ENCODE results near the gene DBX1.
"Not testable (repeated sequence)": the region's sequence is repeated elsewhere in the genome, so short reads cannot be mapped to it uniquely, and the experiment has no call there.

The DBX1 gene

GRCh38 chr11:20161230-20161918 lies 1.1 kb upstream of the DBX1 start:
- no peak for DNase-seq

GRCh38 chr11:20159466-20160381 lies 551 bp downstream of the DBX1 start:
- DNase-seq, result no peak

- DNase-seq, result no peak
These were observed 1.5 kb downstream of the DBX1 start for GRCh38 chr11:20158597-20159257.

- DNase-seq, result no peak
These were observed 2.5 kb downstream of the DBX1 start for GRCh38 chr11:20157728-20158127.

GRCh38 chr11:20156876-20157613 lies 3.2 kb downstream of the DBX1 start:
- DNase-seq, result peak in 1 of 2 experiments; percentile 28

DNA sequence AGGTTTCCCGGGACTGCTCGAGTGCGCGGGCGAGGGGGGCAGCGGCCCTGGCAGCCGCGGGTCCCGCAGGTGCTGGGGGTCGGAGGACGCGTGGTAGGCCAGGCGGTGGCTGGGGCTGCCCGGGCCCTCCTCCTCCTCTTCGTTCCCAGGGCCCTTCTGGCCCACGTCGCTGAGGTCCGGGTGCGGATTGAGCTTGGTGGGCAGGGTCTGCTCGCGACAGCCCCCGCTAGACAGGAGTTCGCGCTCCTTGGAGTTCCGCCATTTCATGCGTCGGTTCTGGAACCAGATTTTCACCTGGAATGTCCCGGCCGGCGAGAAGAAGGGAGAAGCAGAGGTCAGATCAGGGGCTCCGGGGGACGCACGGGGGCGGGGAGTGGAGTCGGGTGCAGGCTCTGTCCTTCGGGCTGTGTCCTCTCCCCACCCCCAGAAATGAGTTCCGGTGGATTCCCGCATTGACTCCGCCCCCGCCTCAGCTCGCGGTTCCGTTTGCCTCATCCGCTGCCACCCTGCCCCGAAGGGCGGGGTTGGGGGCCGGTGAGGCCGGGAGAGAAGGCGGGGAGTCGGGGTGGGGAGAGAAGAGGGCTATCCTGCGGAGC lies 3.9 kb downstream of the DBX1 start:
- peak; percentile 47 to 54 for DNase-seq

DNA sequence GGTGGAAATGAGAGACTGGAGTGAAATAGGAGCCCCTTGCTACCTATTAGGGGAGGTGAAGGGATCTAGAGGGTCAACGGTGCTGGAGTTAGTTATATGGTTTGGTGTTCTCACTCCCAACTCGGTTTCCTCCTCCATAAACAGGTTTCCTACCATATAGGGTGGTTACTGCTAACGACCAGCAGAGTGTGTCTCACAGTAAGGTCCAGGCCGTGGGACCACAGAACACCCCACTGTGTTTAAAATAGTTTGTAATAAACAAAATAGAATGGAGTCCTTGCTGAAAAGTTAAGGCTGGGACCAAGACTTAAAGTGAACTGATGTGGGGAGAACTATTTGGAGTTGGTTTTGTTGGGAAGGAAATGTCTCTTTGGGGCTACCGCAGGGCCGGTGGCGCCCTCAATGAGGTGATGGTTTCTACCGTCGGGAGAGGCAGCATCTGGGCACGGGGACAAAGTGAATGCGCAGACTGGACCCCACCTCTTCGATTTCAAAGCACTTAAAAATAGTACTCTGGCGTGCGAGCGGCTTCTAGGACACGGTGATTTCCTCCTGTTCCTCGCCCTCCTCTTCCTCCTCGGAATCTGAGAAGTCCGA lies 4.5 kb downstream of the DBX1 start:
- no peak for DNase-seq

DNA sequence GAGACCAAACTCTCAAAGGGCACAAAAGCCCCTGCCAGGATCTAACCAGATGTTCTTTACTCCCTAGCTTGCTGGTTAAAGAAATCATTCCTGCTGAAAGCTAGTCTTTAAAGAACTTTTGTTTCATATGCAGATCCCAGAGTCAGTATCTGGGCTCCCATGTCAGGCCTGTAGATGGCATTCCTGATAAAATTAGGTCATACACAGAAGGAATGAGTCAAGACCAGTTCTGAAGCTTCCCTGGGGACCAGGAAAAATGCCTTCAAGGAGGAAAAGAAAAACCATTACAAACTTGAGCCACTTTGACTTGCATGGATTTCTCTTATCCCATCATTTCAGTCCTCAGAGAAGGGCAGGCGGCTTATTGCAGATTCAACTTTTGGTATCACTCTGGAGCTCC lies 5.9 kb downstream of the DBX1 start:
- no peak for DNase-seq

GRCh38 chr11:20138707-20139106 lies 21.6 kb downstream of the DBX1 start:
- no peak for DNase-seq

- DNase-seq, result no peak
These were observed 22.6 kb downstream of the DBX1 start for GRCh38 chr11:20137637-20138036.

- DNase-seq, result no peak
These were observed 25.1 kb downstream of the DBX1 start for GRCh38 chr11:20134991-20135736.

- DNase-seq, result no peak
These were observed 27.6 kb downstream of the DBX1 start for GRCh38 chr11:20132667-20133039.

DNA sequence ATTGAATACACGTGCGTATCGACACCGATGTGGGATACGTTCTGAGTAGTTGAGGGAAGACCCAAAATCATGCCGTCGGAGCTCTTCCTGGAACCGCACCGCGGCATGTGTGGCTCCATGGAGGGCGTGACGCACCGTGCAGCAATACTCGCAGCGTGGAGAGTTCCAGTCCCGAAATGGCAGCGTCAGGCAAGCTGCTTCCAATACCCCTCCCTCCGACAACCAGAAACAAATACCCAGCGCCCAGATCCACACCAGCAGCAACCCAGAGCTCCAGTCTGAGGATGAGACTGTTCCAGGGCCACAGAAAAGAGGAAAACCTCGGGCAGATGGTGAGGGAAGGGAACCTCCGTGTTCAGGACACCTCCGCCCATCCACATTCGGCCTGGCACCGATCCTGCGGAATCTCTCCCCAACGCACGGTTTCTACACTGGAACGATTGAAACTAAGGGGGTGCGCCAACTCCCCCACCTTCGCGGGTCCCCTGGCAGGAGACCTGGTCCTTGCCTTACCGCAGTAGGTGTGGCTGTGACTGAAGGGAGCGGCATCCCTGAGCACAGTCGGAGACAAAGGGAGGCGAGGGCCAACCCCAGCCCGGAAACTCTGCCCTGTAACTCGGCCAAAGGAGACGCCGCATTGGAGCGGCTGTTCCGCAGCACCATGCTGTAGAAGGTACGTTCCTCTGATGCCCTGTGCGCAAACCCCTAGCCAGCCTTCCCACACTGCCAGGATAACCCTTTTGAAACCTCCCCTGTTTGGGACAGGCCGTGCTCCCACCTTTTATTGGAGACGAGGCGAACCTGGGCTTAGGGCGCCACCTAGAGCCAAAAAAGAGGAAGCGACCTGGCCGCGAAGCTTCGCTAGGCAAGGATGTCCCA lies 28.2 kb downstream of the DBX1 start:
- peak; percentile 16 to 20 for DNase-seq

DNA sequence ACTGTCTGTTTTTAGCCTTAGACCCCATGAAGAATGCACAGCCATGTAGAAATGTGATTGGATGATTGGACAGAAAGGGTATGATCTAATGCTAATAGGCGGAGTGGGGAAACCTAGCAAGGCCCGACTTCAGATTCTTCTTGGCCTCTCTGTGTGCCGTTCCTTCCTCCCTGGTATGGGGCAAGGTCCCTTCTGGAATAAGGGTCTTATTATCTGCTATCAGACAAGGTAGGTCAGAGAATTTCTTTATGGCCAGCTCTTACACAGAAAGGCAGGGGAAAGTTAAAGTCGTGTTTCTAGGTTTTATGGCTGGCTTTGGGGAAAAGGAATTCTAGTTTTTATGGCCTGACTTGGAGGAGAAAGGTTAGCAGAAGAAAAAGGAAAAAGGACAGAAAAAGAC lies 30.6 kb downstream of the DBX1 start:
- no peak for DNase-seq

DNA sequence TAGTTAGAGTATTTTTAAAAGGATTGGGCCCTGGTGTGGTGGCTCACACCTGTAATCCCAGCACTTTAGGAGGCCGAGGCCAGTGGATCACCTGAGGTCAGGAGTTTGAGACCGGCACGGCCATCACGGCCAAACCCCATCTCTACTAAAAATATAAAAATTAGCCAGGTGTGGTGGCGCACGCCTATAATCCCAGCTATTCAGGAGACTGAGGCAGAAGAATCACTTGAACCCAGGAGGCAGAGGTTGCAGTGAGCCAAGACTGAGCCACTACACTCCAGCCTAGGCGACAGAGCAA lies 31.8 kb downstream of the DBX1 start:
- DNase-seq, result not testable (repeated sequence)

DNA sequence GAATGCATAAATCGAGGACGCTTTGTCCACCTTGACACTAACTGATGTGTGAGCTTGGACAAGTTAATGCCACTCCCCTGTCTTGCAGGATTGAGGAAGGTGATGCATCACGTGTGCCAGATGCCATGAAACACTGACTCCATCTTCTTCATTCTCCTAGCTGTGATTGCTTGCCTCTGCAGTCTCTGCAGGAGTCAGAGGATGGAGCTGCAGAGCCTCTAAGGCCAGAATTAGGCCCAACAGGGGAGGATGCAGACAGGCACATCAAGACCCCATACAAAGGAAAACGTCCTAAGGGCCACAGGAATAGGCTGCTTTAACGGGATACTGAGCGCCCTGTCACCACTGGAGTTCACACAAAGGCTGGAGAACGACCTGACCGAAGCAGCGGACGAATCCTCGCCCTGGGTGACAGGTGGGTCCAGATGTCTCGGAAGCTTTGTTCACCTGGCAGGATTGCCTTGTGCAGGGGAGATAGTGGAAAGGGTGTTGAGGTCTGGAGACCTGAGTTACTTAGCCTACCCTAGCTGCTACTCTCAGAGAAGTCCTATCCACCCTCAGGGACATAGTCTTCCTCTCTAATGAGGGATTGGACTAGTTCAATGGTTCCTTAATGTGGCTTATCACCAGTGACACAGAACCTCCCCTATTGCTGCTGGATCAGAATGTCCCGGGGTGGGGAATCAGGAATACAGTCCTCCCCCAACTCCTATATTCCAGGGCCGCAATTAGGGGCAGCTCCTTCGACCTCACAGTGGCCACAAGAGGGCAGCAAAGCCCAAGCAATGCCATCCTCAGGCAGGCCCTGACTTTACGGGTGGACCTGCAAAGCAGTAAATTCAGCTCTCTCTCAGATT lies 32.4 kb downstream of the DBX1 start:
- DNase-seq, result peak; percentile 70 to 72

DNA sequence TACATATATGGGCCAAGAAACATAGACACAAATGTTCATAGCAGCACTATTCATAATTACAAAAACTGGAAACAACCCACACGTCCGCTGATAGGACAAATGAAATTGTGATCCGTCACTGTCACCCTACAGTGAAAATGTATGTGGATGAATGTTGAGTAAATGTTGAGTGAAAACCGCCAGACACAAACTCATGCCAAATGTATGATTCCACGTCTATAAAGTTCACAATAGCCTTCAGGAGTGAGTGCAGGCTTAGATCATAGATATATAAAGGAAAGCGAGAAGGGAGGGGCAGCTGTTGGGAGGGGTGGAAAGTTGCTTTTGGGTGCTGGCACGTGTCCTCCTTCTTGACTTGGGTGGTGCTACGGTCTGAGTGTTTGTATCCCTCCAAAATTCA lies 33.6 kb downstream of the DBX1 start:
- DNase-seq, result no peak

DNA sequence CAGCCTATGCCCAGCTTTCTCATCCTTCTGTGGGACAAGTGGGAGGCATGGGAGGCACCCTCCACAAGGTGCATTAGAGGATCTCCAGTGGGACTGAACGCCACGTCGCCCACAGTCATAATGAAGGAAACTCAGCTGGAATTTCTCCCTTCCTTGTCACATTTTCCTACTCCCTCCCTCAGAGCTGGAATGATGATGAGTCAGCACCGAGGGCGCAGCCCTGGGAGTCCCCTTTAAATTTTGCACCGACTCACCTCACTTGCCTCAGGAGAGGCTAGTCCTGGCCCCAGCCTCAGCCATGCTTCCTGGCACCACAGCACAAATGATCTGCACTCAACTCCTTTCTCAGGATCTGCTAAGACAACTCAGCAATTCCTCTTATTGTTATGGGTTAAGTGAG lies 34.3 kb downstream of the DBX1 start:
- DNase-seq, result no peak

DNA sequence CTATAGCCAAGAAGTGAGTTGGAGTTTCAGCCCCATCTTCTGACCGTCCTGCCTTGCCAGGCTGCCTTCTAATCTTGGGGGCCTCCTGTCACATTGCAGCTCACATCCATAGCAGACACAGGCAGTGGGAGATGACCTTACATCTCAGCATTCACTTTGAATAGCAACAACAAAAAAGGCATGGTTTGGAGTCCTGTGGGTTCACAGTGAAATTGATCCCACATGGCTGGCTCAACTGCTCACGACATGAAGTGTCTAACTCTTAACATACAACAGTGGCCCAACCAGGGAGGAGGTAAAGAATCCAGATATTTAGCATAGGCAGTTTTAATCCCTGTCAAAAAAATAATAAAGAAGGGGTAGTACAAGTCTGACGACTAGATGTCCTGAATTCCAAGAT lies 38.1 kb downstream of the DBX1 start:
- no peak for DNase-seq
